T-helper 2 cell (primary cell): ENCODE data around the gene SCO2.

Source experiments
- DNase-seq, 5 experiments: peaks; one replicate each; pipeline versions ENCODE4 v3.0.0 to v3.0.0-alpha.2; 2012 to 2022

Gene SCO2

DNA sequence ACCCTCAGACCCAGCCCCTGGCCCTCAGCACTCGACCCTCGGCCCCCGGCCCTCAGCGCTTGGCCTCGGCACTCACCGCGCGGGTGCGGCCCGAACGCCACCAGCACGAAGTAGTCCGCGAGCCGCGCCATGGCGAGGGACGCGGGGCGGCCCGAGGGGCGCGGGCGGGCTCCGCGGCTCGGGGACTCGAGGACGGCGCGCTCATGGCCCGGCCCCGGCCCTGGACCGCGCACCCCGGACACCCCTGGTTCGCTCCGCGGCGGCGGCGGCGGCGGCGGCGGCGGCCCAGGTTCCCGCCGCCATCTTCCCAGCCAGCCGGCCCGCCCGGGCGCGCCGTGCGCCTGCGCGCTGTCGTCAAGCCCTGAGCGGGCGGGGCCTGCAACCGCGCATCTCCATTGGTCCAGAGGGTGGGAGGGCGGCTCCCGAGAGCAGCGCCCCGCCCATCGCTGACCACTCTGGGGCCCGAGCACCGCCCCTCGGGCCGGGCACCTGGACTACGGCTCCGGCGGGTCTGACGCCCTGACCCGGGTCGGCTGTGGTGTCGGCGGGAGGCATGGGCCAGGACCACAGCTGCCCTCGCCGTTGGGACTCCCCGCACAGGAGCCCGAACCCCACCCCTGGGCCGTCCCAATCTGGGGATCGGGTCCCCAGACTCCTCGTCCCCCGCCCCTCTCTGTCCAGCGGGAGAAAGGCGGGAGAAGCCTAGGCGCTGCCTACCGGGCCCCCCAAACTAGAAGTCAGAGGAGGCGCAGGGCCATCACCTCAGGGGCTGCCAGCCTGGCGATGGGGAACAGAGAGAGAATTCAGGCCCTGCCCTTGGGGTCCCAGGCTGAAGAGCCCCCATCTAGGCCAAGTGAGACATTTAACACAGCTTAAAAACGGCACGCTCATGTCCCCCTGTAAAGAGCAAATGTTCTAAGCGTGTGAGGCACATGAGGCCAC, 50.4 kb downstream of the SCO2 start, which contains the start of gene SBF1:
TSS of gene SBF1 (minus strand) at position 326 of the 942 bp plus-strand sequence. CDS start at position 131, 195 bp downstream.
- peak; percentile 78 to 89 (median 81) for DNase-seq

DNA sequence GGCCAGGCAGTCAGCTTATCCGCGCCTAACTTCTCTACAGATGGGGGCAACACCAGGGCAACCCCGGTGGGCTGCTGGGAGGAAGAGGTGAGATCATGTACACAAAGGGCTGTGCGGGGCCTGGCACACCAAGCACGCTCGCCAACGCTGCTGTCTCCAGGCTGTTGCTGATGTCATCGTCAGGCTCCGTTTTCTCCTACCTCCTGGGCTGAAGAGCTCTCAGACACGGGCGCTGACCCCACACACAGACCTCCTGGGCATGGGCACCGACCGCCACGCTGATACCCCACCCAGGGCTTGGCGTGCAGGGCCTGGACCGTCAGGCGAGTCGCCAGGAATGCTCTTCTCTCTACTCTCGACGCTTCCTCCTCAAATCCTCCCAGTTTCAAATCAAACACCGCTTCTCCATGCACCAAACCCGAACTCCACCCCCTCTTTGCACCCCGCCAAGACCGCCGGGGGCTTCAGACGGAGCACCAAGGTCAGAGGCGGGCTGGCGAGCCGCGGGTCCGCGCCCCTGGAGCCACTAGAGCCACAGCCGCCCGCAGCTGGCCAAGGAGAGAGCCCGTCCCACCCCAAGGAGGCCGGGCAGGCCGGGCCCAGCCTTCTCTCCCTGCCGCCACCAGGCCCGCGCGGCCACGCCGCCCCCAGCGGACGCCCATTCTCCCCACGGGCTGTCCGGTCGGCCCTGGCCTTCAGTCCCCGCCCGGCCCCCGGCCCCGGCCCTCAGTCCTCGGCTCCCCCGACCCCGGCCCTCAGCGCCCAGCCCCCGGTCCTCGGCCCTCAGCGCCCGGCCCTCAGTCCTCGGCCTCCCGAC, 51.3 kb downstream of the SCO2 start:
- peak in 1 of 5 experiments; percentile 68 for DNase-seq
